NCI-H2227 treated with DMSO at 0.1 percent for 48 hours (cell line): ENCODE results near the gene KSR1.
"Not testable (repeated sequence)": the region's sequence is repeated elsewhere in the genome, so short reads cannot be mapped to it uniquely, and the experiment has no call there.

Experiments
- DNase-seq: peaks from one replicate; lab custom pipeline; 2025; lab: John Stamatoyannopoulos, UW

The KSR1 gene

GRCh38 chr17:27660436-27660835 is 204.2 kb downstream of the KSR1 start:
- DNase-seq, result no peak

DNA sequence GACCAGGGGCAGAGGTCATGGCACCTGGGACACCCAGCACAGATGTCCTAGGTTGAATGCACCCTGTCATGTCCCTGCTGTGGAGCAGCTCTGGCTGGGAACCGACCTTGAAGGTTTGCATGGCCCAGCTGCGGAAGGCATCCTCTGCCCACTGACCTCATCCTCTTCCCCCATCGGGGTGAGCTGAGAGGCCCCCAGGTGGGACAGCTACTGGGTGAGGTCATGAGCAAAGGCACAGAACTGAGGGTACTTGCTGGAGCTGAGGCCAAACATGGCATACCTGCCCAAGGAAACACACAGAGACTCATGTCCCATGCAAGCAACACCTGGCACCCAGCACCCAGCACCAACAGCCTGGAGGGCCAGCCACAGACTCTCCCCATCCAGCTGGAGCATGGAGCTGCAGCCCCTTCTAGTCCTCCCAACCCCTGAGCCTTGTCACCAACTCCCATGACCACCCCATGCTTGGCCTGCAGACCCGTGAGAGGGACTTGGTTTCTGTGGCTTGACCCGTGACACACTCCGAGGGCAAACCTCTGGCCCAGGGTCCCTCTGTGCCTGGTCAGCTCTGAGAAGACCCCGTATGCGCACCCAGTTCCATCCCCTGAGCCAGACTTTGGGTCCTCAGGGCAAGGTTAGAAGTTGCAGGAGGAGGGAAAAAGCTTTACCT is 207.8 kb downstream of the KSR1 start:
- no peak for DNase-seq

GRCh38 chr17:27664606-27664965 is 208.3 kb downstream of the KSR1 start:
- no peak for DNase-seq

- DNase-seq, result no peak
Measured at GRCh38 chr17:27665549-27665948, 209.3 kb downstream of the KSR1 start.

DNA sequence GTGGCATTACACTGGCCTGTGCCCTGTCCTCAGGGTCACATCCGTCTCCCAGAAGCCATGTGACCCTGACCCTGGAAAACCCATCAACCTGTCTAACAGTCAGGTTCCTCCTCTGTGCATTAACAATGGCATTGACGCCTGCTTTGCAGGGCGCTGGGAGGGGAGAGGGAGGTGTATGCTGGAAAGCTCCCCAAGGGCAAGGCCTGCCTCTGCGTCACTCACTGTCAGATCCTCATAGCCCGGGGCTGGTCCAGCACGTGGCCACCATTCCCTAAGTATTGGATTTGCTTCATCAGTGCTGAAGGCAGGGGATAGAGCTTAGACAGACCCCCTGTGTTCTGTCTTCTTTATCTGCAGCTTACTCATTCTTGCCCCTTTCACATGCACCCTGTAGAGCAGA is 210.0 kb downstream of the KSR1 start:
- not testable (repeated sequence) for DNase-seq

GRCh38 chr17:27666831-27667560 is 210.7 kb downstream of the KSR1 start:
- no peak for DNase-seq

DNA sequence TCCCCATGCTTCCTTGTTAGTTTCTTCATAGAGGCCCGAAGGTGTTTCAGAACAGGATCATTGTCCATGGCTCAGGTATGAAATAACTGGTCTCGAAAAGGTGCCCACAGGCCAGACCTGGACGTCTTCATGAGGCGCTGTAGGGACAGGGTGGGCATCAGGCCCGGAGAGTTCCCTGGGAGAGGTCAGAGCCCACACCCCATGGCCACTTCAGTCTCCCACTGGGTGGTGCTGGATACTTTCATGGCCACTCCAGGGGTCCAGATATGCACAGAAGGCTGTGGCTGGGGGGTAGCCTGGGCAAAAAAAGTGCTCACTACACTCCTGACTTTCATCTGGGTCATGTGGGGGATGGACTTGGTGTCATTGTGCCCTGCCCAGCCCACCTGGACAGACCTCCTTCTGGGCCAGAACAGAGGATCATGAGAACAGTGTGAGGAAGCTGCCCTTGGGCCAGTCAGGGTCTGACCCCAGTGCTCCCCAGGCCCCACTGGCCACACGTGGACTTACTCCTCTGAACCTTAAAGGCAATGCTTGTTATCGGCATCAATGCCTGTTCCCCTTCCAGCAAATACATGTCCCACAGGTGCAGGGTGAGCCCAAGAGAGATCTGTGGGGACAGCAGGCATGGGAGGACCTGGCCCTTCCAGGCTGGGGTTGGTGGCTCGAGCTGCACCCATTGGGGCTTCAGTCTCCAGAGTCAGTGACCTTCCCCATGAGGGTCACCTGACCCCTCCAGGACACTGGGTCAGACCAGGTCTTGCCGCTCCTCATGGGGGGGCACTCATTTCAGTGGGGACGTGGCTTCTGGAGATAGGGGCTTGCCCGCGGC is 211.6 kb downstream of the KSR1 start:
- no peak for DNase-seq

DNA sequence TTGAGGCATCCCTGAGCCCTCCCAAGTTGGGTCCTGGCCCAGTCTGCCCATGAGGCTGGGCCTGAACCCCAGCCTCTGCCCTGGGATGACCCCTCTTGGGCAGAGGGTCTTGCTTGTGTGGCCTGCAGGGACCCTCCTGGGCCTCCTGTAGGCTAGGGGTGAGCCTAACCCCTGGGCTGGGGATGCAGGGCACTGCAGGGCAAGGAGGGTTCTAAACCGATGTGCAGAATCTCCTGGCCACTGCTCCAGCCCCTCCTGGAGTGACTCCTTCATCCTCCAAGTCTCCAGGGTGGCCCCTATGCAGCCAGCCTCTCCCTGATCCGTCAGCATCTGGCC is 212.2 kb downstream of the KSR1 start:
- DNase-seq, result no peak

GRCh38 chr17:27669136-27669535 is 212.9 kb downstream of the KSR1 start:
- no peak for DNase-seq

DNA sequence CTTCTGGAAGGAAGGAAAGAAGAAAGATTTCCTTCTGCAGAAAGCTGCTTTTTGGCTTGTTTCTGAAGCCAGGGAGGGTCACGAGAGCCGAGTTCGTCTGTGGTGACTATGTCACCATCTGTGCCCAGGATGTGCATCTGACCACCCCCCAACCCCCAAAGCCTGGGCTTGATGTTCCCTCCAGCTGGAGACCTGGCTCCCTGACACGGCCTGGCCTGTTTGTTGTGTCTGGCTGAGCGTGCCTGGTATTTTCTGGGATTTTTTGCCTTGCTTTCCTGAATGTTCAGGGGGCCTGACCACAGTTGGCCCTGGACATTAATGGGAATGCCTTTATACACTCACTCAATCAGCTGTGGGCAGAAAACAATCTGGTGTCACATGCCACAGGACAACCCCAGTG is 213.6 kb downstream of the KSR1 start:
- DNase-seq, result no peak

GRCh38 chr17:27670791-27671590 is 214.7 kb downstream of the KSR1 start:
- no peak for DNase-seq

- no peak for DNase-seq
Measured at GRCh38 chr17:27671591-27671910, 215.3 kb downstream of the KSR1 start.

GRCh38 chr17:27671977-27672480 is 215.8 kb downstream of the KSR1 start:
- not testable (repeated sequence) for DNase-seq

- DNase-seq, result no peak
Measured at GRCh38 chr17:27674335-27674734, 218.1 kb downstream of the KSR1 start.
